Omental fat pad (tissue), 4 donors: ENCODE data around the gene BACH2. TPM values are rescaled to one million over a fixed set of nuclear protein-coding genes. Genes with fewer than 3 reads are reported as not detected.

Experiments
- ATAC-seq: fragments of 150-250 bp; one replicate; pipeline ENCODE4 v1.9.1; 2016; ENCODE audit warnings: mild to moderate bottlenecking, moderate library complexity; ENCODE audit not compliant: low FRiP score
- DNase-seq: peaks from one replicate; pipeline ENCODE4 v3.0.0-alpha.2; 2019; ENCODE audit warnings: low spot score
- total RNA-seq, 4 donors: library from RNA; depleted of rRNA; stranded (reverse); fragments of >200 nt; gene quantifications; one replicate each; pipeline ENCODE4 v1.1.0, GENCODE V29; 2016
- TF ChIP-seq, protein P1 (sequence below), 3 donors: fragments of 450-650 bp; IDR thresholded peaks; one replicate each; pipeline ENCODE4 v1.5.1; 2016 to 2017; ENCODE audit warnings: antibody characterized with exemption in 3 of 3, mild to moderate bottlenecking in 3 of 3, moderate library complexity in 2 of 3

BACH2 gene
- total RNA-seq, 4 donors from 2014 or later, result 4.0 to 9.4 (median 7.0) TPM

DNA sequence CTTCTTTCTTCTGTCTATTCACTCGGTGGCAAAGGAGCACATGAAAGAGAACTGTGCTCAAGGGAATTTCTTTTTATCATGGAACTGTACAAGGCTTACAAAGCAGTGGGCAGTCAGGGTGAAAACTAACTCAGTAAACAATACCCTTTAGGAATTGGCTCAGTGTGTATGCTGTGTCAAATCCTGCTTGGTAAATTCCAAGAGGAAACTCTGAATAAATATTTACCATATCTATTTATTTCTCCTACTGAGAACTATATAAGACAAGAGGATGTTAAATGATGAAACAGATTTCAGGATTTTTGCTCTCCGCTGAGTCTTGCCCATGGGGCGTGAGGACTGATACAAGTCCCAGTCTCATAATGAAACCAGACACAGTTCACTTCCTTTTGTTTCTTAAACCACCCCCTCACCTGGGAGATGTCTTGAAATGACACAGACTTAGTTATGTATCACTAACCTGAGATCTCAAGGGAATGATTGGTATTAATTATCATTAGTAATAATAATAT, 188.8 kb downstream of the BACH2 start:
- DNase-seq, result no peak
- ATAC-seq, result no peak
- TF ChIP-seq, protein P1, sequence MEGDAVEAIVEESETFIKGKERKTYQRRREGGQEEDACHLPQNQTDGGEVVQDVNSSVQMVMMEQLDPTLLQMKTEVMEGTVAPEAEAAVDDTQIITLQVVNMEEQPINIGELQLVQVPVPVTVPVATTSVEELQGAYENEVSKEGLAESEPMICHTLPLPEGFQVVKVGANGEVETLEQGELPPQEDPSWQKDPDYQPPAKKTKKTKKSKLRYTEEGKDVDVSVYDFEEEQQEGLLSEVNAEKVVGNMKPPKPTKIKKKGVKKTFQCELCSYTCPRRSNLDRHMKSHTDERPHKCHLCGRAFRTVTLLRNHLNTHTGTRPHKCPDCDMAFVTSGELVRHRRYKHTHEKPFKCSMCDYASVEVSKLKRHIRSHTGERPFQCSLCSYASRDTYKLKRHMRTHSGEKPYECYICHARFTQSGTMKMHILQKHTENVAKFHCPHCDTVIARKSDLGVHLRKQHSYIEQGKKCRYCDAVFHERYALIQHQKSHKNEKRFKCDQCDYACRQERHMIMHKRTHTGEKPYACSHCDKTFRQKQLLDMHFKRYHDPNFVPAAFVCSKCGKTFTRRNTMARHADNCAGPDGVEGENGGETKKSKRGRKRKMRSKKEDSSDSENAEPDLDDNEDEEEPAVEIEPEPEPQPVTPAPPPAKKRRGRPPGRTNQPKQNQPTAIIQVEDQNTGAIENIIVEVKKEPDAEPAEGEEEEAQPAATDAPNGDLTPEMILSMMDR (IDR thresholded peaks at IDR 0.05), result no peak

DNA sequence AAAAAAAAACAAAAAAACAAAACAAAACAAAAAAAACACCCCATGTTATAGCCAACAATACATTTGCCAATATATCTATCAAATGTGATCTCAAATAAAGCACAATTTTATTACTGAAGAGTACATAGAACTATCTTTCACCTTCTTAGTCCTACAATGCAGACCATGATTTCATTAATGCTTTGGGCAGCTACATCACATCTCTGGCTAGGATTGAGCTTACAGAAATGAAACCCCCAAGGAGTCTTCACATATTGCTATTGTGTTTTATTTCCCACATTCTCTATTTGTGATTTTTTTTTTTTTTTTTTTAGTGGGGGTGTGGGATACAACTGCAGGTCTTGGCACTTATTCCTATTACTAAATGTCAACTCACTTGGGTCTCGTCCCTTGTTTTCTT, 189.3 kb downstream of the BACH2 start:
- TF ChIP-seq, protein P1 (IDR thresholded peaks at IDR 0.05), result no peak
- DNase-seq, result no peak
- no peak for ATAC-seq

DNA sequence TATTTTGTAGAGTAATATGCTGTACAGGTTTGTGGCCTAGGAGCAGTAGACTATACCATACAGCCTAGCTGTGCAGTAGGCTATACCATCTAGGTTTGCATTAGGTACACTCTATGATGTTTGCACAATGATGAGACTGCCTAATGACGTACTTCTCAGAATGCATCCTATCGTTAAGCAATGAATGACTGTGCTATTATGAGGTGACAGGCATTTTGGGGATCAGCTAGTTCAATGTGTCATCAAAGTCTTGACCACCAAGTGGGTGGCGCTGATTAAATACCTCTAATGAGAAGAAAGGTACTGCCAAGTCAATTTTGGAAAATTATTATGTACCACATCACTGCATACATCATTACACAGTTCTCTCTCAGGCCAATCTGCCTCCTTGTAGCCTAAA, 190.2 kb downstream of the BACH2 start:
- no peak for DNase-seq
- ATAC-seq, result no peak
- TF ChIP-seq, protein P1 (IDR thresholded peaks at IDR 0.05), result no peak

DNA sequence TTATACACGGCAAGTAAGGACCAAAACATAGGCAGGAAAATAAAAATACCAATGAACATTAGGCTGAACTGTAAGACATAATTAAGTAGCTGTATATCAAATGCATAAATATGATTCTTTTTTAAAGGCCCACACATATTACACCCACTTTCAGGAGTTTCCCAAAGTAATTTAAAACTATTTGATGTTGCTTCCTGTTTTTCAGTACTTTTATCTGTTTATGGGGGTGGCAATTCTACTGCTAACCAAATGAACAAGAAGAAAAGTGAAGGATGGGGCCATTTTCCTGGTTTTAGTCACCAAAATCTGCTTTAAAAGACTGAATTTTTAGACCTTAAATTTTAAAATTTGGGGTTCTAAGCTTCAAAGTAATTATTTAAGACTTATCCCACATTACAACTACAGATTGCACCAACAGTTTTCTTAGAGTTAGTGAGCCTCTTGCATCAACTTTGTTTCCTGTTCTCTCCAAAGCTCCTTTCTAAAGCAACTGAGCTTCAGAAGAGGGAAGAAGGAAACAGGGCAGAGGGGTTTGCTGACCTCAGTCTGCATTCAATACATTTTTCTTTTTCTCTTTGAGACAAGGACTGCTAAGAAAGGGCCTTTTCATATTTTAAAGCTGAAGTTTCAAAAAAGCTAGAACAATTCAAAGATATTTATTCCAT, 191.0 kb downstream of the BACH2 start:
- TF ChIP-seq, protein P1 (IDR thresholded peaks at IDR 0.05), result no peak
- DNase-seq, result no peak
- ATAC-seq, result no peak

DNA sequence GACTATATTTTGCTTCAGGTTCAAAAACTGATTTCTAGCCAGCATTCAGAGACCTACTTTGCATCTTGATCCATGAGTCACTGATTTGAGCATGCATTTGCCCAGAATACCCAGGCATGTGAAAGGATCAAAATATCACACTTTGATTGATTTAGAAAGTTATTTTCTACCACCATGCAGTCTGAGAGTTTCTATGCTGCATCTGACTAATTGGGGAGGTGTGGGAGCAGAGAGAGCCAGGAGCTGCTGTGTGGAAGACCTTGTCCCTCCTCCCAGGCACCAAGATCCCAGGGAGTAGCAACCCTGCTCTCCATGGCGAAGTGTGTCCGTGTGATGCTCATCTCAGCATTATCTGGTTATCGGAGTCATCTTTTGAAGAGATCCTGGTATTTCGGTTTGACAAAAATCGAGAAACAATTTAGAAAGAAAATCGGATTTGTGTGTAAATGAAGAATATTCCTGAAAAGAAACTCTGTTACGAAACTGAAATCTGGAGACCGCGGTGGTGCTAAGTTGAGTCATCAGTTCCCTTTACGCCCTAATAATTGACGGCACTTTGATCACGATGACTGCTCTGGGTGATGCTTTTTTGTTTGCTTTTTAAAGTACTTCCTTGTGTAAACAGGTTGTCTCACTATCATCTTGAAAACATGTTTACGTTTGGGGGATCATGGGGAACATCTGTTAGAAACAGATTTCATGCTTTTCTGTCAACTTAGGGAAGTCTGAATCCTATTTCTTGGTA, 193.4 kb downstream of the BACH2 start:
- DNase-seq (no peak), ATAC-seq (no peak)
- TF ChIP-seq, protein P1 (IDR thresholded peaks at IDR 0.05), result no peak

DNA sequence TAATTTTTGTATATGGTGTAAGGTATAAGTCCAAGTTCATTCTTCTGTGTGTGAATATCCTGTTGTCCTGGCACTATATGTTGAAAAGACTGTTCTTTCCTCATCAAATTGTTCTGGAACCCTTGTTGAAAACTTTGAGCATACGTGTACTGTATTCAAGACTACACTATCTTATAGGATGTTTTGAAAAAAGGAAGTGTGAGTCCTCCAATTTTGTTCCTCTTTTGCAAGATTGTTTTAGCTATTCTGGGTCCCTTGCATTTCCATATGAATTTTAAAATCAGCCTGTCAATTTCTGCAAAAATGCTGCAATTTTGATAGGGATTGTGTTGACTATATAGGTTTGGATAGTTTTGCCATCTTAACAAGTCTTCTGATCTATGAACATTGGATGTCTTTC, 195.2 kb downstream of the BACH2 start:
- TF ChIP-seq, protein P1 (IDR thresholded peaks at IDR 0.05), result no peak
- ATAC-seq (no peak), DNase-seq (no peak)
